HepG2 (cell line): Measurements from ENCODE around the gene KRTAP10-2. TPM values are rescaled to one million over a fixed set of nuclear protein-coding genes. Genes with fewer than 3 reads are reported as not detected.

ENCODE experiments used
- EHMT2 ChIP-seq: fragments of 200-600 bp; sonication (generic); IDR thresholded peaks from 2 replicates; pipeline ENCODE4 v1.7.0; 2017; ENCODE audit warnings: antibody characterized with exemption, low read depth, low read length, borderline replicate concordance
- FOXK2 ChIP-seq: fragments of 450-650 bp; IDR thresholded peaks from 2 replicates; pipeline ENCODE4 v1.6.1; 2016
- GZF1 ChIP-seq: sonication (generic); formaldehyde crosslinking; IDR thresholded peaks from 2 replicates; pipeline ENCODE4 v1.5.1; 2020; ENCODE audit warnings: mild to moderate bottlenecking, missing genetic modification reagents
- HIVEP1 ChIP-seq: sonication (generic); formaldehyde crosslinking; IDR thresholded peaks from 2 replicates; pipeline ENCODE4 v1.4.0; 2020; ENCODE audit warnings: mild to moderate bottlenecking, missing genetic modification reagents
- HNF4G ChIP-seq, 2 experiments: sonication (generic) in 1 of 2; formaldehyde crosslinking in 1 of 2; IDR thresholded peaks; 2 replicates each; pipeline versions ENCODE4 v1.4.0 to v1.6.1; 2011 to 2020; ENCODE audit warnings: borderline replicate concordance in 2 of 2, low read depth in 2 of 2, mild to moderate bottlenecking in 2 of 2, low read length in 1 of 2, missing genetic modification reagents in 1 of 2, moderate library complexity in 1 of 2
- KLF9 ChIP-seq: IDR thresholded peaks from 2 replicates; pipeline ENCODE4 v1.6.1; 2016; ENCODE audit warnings: low read depth
- KMT2B ChIP-seq: IDR thresholded peaks from 2 replicates; pipeline ENCODE4 v1.6.1; 2016; ENCODE audit warnings: missing genetic modification reagents, missing compliant biosample characterization
- MAFG ChIP-seq: sonication (generic); formaldehyde crosslinking; IDR thresholded peaks from 2 replicates; pipeline ENCODE4 v1.5.1; 2020; ENCODE audit warnings: mild to moderate bottlenecking, missing genetic modification reagents
- MXI1 ChIP-seq: IDR thresholded peaks from 3 replicates; pipeline ENCODE4 v1.6.1; 2012; ENCODE audit warnings: low read depth, low read length, inconsistent platforms, borderline replicate concordance
- PPARG ChIP-seq: conservative IDR thresholded peaks from 2 replicates; pipeline ENCODE4 v1.6.1; 2016; ENCODE audit warnings: missing biosample characterization, missing genetic modification reagents
- SOX6 ChIP-seq, 2 experiments: fragments of 450-650 bp in 1 of 2; sonication (generic) in 1 of 2; formaldehyde crosslinking in 1 of 2; IDR thresholded peaks; 2 replicates each; pipeline versions ENCODE4 v1.4.0 to v1.6.1; 2017 to 2020; ENCODE audit warnings: antibody characterized with exemption in 1 of 2, mild to moderate bottlenecking in 1 of 2, missing genetic modification reagents in 1 of 2
- SP4 ChIP-seq: sonication (generic); formaldehyde crosslinking; IDR thresholded peaks from 2 replicates; pipeline ENCODE4 v1.8.1; 2023; ENCODE audit warnings: mild to moderate bottlenecking, missing genetic modification reagents
- SSRP1 ChIP-seq: IDR thresholded peaks from 2 replicates; pipeline ENCODE4 v1.6.1; 2016; ENCODE audit warnings: control low read depth
- SUZ12 ChIP-seq: fragments of 150-350 bp; IDR thresholded peaks from 2 replicates; pipeline ENCODE4 v1.6.1; 2014; ENCODE audit warnings: low read depth, low read length
- ZBTB7B ChIP-seq: sonication (generic); formaldehyde crosslinking; IDR thresholded peaks from 2 replicates; pipeline ENCODE4 v1.4.0; 2020; ENCODE audit warnings: missing genetic modification reagents
- ZC3H13 ChIP-seq: sonication (generic); formaldehyde crosslinking; IDR thresholded peaks from 2 replicates; pipeline ENCODE4 v1.8.1; 2023; ENCODE audit warnings: mild to moderate bottlenecking, missing genetic modification reagents, moderate library complexity
- ZFP37 ChIP-seq: sonication (generic); formaldehyde crosslinking; IDR thresholded peaks from 2 replicates; pipeline ENCODE4 v1.4.0; 2020; ENCODE audit warnings: missing genetic modification reagents, borderline replicate concordance
- ZNF30 ChIP-seq: sonication (generic); formaldehyde crosslinking; IDR thresholded peaks from 2 replicates; pipeline ENCODE4 v1.5.0; 2020; ENCODE audit warnings: mild to moderate bottlenecking, missing genetic modification reagents
- ZNF337 ChIP-seq: sonication (generic); formaldehyde crosslinking; IDR thresholded peaks from 2 replicates; pipeline ENCODE4 v1.5.1; 2020; ENCODE audit warnings: missing genetic modification reagents, low read depth, mild to moderate bottlenecking, borderline replicate concordance
- ZNF468 ChIP-seq: sonication (generic); formaldehyde crosslinking; IDR thresholded peaks from 2 replicates; pipeline ENCODE4 v1.8.0; 2022; ENCODE audit warnings: mild to moderate bottlenecking, moderate library complexity, missing genetic modification reagents
- ZNF670 ChIP-seq: sonication (generic); formaldehyde crosslinking; IDR thresholded peaks from 2 replicates; pipeline ENCODE4 v1.8.0; 2022; ENCODE audit warnings: mild to moderate bottlenecking, missing genetic modification reagents, borderline replicate concordance
- polyA plus RNA-seq, 8 experiments: library from polyadenylated mRNA; depleted of rRNA in 3 of 8; stranded (reverse) in 7 of 8; unstranded in 1 of 8; fragments of >200 nt; fragmentation: Illumina TruSeq in 4 of 8; extraction: Trizol in 4 of 8; gene quantifications; 2 replicates each; pipeline versions ENCODE4 v1.2.1 to v1.2.3, GENCODE V29; 2011 to 2016; ENCODE audit warnings: low read depth in 4 of 8, missing spikeins in 1 of 8, mixed read lengths in 1 of 8; ENCODE audit not compliant: insufficient read depth in 1 of 8
- total RNA-seq, 5 experiments: library from RNA; depleted of rRNA; stranded (reverse); fragments of >200 nt; fragmentation: Illumina TruSeq; extraction: Trizol; gene quantifications; 2 replicates each; pipeline ENCODE4 v1.2.3, GENCODE V29; 2016; ENCODE audit warnings: low read depth in 1 of 5
- TF ChIP-seq, protein P1 (sequence below): sonication (generic); formaldehyde crosslinking; IDR thresholded peaks from 2 replicates; pipeline ENCODE4 v1.4.0; 2020; ENCODE audit warnings: missing genetic modification reagents
- TF ChIP-seq, protein P2 (sequence below): IDR thresholded peaks from 2 replicates; pipeline ENCODE4 v1.6.1; 2016; ENCODE audit warnings: missing genetic modification reagents, missing compliant biosample characterization
- TF ChIP-seq, protein P3 (sequence below): IDR thresholded peaks from 2 replicates; pipeline ENCODE4 v1.6.1; 2016; ENCODE audit warnings: low read depth, control low read depth
- TF ChIP-seq, protein P4 (sequence below): sonication (generic); formaldehyde crosslinking; IDR thresholded peaks from 2 replicates; pipeline ENCODE4 v1.4.0; 2020; ENCODE audit warnings: mild to moderate bottlenecking, missing genetic modification reagents

KRTAP10-2 gene
- total and polyA plus RNA-seq, 2 of the 13 experiments (the other 11 are each of a cell fraction or from before 2014, with no cell fraction given) = not detected

DNA sequence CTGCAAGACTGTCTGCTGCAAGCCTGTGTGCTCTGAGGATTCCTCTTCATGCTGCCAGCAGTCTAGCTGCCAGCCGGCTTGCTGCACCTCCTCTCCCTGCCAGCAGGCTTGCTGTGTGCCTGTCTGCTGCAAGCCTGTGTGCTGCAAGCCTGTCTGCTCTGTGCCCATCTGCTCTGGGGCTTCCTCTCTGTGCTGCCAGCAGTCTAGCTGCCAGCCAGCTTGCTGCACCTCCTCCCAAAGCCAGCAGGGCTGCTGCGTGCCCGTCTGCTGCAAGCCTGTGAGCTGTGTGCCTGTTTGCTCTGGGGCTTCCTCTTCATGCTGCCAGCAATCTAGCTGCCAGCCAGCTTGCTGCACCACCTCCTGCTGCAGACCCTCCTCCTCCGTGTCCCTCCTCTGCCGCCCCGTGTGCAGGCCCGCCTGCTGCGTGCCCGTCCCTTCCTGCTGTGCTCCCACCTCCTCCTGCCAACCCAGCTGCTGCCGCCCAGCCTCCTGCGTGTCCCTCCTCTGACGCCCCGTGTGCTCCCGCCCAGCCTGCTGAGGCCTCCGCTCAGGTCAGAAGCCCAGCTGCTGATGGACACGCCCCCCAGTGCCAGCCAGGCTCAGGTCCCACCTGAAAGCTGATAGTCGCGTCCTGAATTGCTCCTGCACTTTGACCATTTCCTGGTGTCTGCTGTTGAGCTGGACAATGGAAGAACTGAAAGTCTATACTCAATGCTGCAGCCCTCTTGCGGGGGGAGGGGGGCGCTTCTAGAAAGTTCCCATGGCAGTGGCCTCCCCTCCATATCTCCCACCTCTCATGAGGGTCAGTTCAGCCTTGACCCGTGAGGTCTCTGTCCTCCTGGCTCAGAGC lies 23.4 kb upstream of the KRTAP10-2 start (continued):
- TF ChIP-seq ZNF468 (no peak), ZNF670 (CRISPR knock-in tag) (no peak), MXI1 (0 out of 3 replicates have a peak, but pooled peaks have one; percentile 58), HNF4G (IDR thresholded peaks at IDR 0.05; ENCODE audit: borderline replicate concordance, low read depth, low read length) (peak; percentile 54; the same call in 1 of the 2 replicates), HNF4G (CRISPR knock-in tag; IDR thresholded peaks at IDR 0.05; ENCODE audit: borderline replicate concordance, low read depth) (no peak; the same call in 1 of the 2 replicates), FOXK2 (no peak), ZNF30 (CRISPR knock-in tag) (no peak), SP4 (peak; percentile 66; the same call in 1 of the 2 replicates), MAFG (CRISPR knock-in tag) (no peak), EHMT2 (peak; percentile 71; the same call in 1 of the 2 replicates), ZC3H13 (CRISPR knock-in tag) (0 out of 2 replicates have a peak, but pooled peaks have one; percentile 19), SOX6 (IDR thresholded peaks at IDR 0.05) (no peak), SOX6 (CRISPR knock-in tag; IDR thresholded peaks at IDR 0.05) (peak; percentile 84), PPARG (CRISPR knock-in tag) (no peak), ZNF337 (CRISPR knock-in tag) (no peak), SSRP1 (CRISPR knock-in tag) (no peak), GZF1 (CRISPR knock-in tag) (no peak), HIVEP1 (CRISPR knock-in tag) (no peak; the same call in 1 of the 2 replicates), ZFP37 (peak; percentile 59; the same call in 1 of the 2 replicates), ZBTB7B (CRISPR knock-in tag) (0 out of 2 replicates have a peak, but pooled peaks have one; percentile 38), SUZ12 (no peak), KMT2B (CRISPR knock-in tag) (no peak), KLF9 (CRISPR knock-in tag) (0 out of 2 replicates have a peak, but pooled peaks have one; percentile 69)
- TF ChIP-seq, protein P1, sequence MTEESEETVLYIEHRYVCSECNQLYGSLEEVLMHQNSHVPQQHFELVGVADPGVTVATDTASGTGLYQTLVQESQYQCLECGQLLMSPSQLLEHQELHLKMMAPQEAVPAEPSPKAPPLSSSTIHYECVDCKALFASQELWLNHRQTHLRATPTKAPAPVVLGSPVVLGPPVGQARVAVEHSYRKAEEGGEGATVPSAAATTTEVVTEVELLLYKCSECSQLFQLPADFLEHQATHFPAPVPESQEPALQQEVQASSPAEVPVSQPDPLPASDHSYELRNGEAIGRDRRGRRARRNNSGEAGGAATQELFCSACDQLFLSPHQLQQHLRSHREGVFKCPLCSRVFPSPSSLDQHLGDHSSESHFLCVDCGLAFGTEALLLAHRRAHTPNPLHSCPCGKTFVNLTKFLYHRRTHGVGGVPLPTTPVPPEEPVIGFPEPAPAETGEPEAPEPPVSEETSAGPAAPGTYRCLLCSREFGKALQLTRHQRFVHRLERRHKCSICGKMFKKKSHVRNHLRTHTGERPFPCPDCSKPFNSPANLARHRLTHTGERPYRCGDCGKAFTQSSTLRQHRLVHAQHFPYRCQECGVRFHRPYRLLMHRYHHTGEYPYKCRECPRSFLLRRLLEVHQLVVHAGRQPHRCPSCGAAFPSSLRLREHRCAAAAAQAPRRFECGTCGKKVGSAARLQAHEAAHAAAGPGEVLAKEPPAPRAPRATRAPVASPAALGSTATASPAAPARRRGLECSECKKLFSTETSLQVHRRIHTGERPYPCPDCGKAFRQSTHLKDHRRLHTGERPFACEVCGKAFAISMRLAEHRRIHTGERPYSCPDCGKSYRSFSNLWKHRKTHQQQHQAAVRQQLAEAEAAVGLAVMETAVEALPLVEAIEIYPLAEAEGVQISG (CRISPR knock-in tag) = peak; percentile 48
- TF ChIP-seq, protein P2, sequence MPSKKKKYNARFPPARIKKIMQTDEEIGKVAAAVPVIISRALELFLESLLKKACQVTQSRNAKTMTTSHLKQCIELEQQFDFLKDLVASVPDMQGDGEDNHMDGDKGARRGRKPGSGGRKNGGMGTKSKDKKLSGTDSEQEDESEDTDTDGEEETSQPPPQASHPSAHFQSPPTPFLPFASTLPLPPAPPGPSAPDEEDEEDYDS (CRISPR knock-in tag) = peak; percentile 61; the same call in 1 of the 2 replicates
- TF ChIP-seq, protein P3, sequence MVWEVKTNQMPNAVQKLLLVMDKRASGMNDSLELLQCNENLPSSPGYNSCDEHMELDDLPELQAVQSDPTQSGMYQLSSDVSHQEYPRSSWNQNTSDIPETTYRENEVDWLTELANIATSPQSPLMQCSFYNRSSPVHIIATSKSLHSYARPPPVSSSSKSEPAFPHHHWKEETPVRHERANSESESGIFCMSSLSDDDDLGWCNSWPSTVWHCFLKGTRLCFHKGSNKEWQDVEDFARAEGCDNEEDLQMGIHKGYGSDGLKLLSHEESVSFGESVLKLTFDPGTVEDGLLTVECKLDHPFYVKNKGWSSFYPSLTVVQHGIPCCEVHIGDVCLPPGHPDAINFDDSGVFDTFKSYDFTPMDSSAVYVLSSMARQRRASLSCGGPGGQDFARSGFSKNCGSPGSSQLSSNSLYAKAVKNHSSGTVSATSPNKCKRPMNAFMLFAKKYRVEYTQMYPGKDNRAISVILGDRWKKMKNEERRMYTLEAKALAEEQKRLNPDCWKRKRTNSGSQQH = no peak
- TF ChIP-seq, protein P4, sequence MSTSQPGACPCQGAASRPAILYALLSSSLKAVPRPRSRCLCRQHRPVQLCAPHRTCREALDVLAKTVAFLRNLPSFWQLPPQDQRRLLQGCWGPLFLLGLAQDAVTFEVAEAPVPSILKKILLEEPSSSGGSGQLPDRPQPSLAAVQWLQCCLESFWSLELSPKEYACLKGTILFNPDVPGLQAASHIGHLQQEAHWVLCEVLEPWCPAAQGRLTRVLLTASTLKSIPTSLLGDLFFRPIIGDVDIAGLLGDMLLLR (CRISPR knock-in tag) = peak; percentile 18; the same call in 1 of the 2 replicates
